Measurements from ENCODE around the gene SP3. TPM values are rescaled to one million over a fixed set of nuclear protein-coding genes. Genes with fewer than 3 reads are reported as not detected.

The SP3 gene
- polyA plus RNA-seq (2012; ENCODE audit: insufficient read depth, insufficient read length), result 39.2 TPM

- peak within 1 kb of the TSS; percentile 85 for H3K4me3 ChIP-seq (ENCODE audit: low read length)
- DNase-seq (ENCODE audit: low read depth, low spot score), result peak; percentile 93
Observed at GRCh38 chr2:173965372-173966025, at the start of gene SP3. TSS of gene SP3 (minus strand) at chr2:173965373. CDS start at chr2:173965171, 202 bp downstream.

GRCh38 chr2:174014699-174015070 is 49.5 kb upstream of the SP3 start:
- no peak overlapping the region for H3K4me3 ChIP-seq (ENCODE audit: low read length)
- DNase-seq (ENCODE audit: low read depth, low spot score), result no peak

GRCh38 chr2:174014011-174014698 is 49.0 kb upstream of the SP3 start:
- no peak overlapping the region for H3K4me3 ChIP-seq (ENCODE audit: low read length)
- DNase-seq (ENCODE audit: low read depth, low spot score), result no peak

- no peak for DNase-seq (ENCODE audit: low read depth, low spot score)
- no peak overlapping the region for H3K4me3 ChIP-seq (ENCODE audit: low read length)
Observed at GRCh38 chr2:174013315-174013751, 48.2 kb upstream of the SP3 start.

- H3K4me3 ChIP-seq (ENCODE audit: low read length), result no peak overlapping the region
- DNase-seq (ENCODE audit: low read depth, low spot score), result no peak
Observed at GRCh38 chr2:174012347-174013314, 47.5 kb upstream of the SP3 start.

GRCh38 chr2:174011796-174012195 is 46.6 kb upstream of the SP3 start:
- no peak for DNase-seq (ENCODE audit: low read depth, low spot score)
- no peak overlapping the region for H3K4me3 ChIP-seq (ENCODE audit: low read length)

GRCh38 chr2:174011173-174011572 is 46.0 kb upstream of the SP3 start:
- no peak overlapping the region for H3K4me3 ChIP-seq (ENCODE audit: low read length)
- no peak for DNase-seq (ENCODE audit: low read depth, low spot score)

GRCh38 chr2:174009488-174010223 is 44.5 kb upstream of the SP3 start:
- H3K4me3 ChIP-seq (ENCODE audit: low read length), result no peak overlapping the region
- DNase-seq (ENCODE audit: low read depth, low spot score), result no peak

GRCh38 chr2:174008720-174009119 is 43.5 kb upstream of the SP3 start:
- H3K4me3 ChIP-seq (ENCODE audit: low read length), result no peak overlapping the region
- no peak for DNase-seq (ENCODE audit: low read depth, low spot score)

GRCh38 chr2:174007010-174007409 is 41.8 kb upstream of the SP3 start:
- H3K4me3 ChIP-seq (ENCODE audit: low read length), result no peak overlapping the region
- DNase-seq (ENCODE audit: low read depth, low spot score), result no peak

GRCh38 chr2:174005801-174006419 is 40.7 kb upstream of the SP3 start:
- DNase-seq (ENCODE audit: low read depth, low spot score), result no peak
- H3K4me3 ChIP-seq (ENCODE audit: low read length), result no peak overlapping the region

GRCh38 chr2:174004905-174005605 is 39.9 kb upstream of the SP3 start:
- no peak for DNase-seq (ENCODE audit: low read depth, low spot score)
- no peak overlapping the region for H3K4me3 ChIP-seq (ENCODE audit: low read length)

- no peak overlapping the region for H3K4me3 ChIP-seq (ENCODE audit: low read length)
- no peak for DNase-seq (ENCODE audit: low read depth, low spot score)
Observed at GRCh38 chr2:174003720-174004695, 38.8 kb upstream of the SP3 start.

- no peak for DNase-seq (ENCODE audit: low read depth, low spot score)
- no peak overlapping the region for H3K4me3 ChIP-seq (ENCODE audit: low read length)
Observed at GRCh38 chr2:174002679-174003078, 37.5 kb upstream of the SP3 start.

- H3K4me3 ChIP-seq (ENCODE audit: low read length), result no peak overlapping the region
- no peak for DNase-seq (ENCODE audit: low read depth, low spot score)
Observed at GRCh38 chr2:174001107-174001506, 35.9 kb upstream of the SP3 start.

- no peak for DNase-seq (ENCODE audit: low read depth, low spot score)
- H3K4me3 ChIP-seq (ENCODE audit: low read length), result no peak overlapping the region
Observed at GRCh38 chr2:173999724-174000123, 34.6 kb upstream of the SP3 start.

GRCh38 chr2:173999272-173999671 is 34.1 kb upstream of the SP3 start:
- H3K4me3 ChIP-seq (ENCODE audit: low read length), result no peak overlapping the region
- no peak for DNase-seq (ENCODE audit: low read depth, low spot score)

All from Jurkat, Clone E6-1 (cell line).